Kidney epithelial cell (primary cell): ENCODE data around the gene MYO18B. TPM values are rescaled to one million over a fixed set of nuclear protein-coding genes. Genes with fewer than 3 reads are reported as not detected.

ENCODE experiments used
- DNase-seq: peaks from one replicate; pipeline ENCODE4 v3.0.0-alpha.2; 2010; ENCODE audit warnings: low read depth
- H3K27me3 ChIP-seq: 2 replicates; pipeline ENCODE4 v1.6.0; 2011; ENCODE audit warnings: low read length; ENCODE audit not compliant: control insufficient read depth, insufficient read depth
- H3K36me3 ChIP-seq: 2 replicates; pipeline ENCODE4 v1.5.1; 2011; ENCODE audit warnings: low read length; ENCODE audit not compliant: control insufficient read depth, insufficient read depth
- H3K4me3 ChIP-seq: 2 replicates; pipeline ENCODE4 v1.5.1; 2011; ENCODE audit warnings: low read depth, mild to moderate bottlenecking, control low read depth, low read length
- CTCF ChIP-seq: IDR thresholded peaks from 2 replicates; pipeline ENCODE4 v1.5.1; 2011; ENCODE audit warnings: mild to moderate bottlenecking, moderate library complexity, low read length, control low read depth, inconsistent platforms; ENCODE audit not compliant: insufficient read depth, poor library complexity, severe bottlenecking
- total RNA-seq: library from RNA; depleted of rRNA; stranded (reverse); fragments of >200 nt; gene quantifications from 2 replicates; pipeline ENCODE4 v1.2.3, GENCODE V29; 2015

The MYO18B gene
- total RNA-seq, 1 donor from 2014 or later = not detected

GRCh38 chr22:25824828-25825423, 82.9 kb downstream of the MYO18B start:
- no peak for TF ChIP-seq CTCF
- H3K36me3 ChIP-seq = no peaks in the 10 kb centered on the region
- no peak for DNase-seq
- H3K27me3 ChIP-seq = no peaks in the 10 kb centered on the region
- no peak overlapping the region for H3K4me3 ChIP-seq

GRCh38 chr22:25827415-25827814, 85.4 kb downstream of the MYO18B start:
- H3K36me3 ChIP-seq = no peaks in the 10 kb centered on the region
- no peak overlapping the region for H3K4me3 ChIP-seq
- no peak for DNase-seq
- H3K27me3 ChIP-seq = no peaks in the 10 kb centered on the region
- no peak for TF ChIP-seq CTCF

GRCh38 chr22:25828422-25828821, 86.4 kb downstream of the MYO18B start:
- no peak for TF ChIP-seq CTCF
- DNase-seq = no peak
- H3K4me3 ChIP-seq = no peak overlapping the region

GRCh38 chr22:25829237-25829636, 87.2 kb downstream of the MYO18B start:
- no peak for TF ChIP-seq CTCF
- Histone ChIP-seq H3K4me3 (no peak overlapping the region), H3K36me3 (no peaks in the 10 kb centered on the region), H3K27me3 (no peaks in the 10 kb centered on the region)
- DNase-seq = no peak

More at GRCh38 chr22:25828422-25828821, 86.4 kb downstream of the MYO18B start:
- Histone ChIP-seq H3K36me3 (no peaks in the 10 kb centered on the region), H3K27me3 (no peaks in the 10 kb centered on the region)

GRCh38 chr22:25829808-25830777, 88.1 kb downstream of the MYO18B start:
- DNase-seq = no peak
- no peak for TF ChIP-seq CTCF
- Histone ChIP-seq H3K36me3 (no peaks in the 10 kb centered on the region), H3K27me3 (no peaks in the 10 kb centered on the region), H3K4me3 (no peak overlapping the region)

- H3K4me3 ChIP-seq = no peak overlapping the region
- H3K27me3 ChIP-seq = no peaks in the 10 kb centered on the region
- no peak for TF ChIP-seq CTCF
- no peaks in the 10 kb centered on the region for H3K36me3 ChIP-seq
- no peak for DNase-seq
Measured at GRCh38 chr22:25833091-25833490, 91.1 kb downstream of the MYO18B start.
